Esophagus (tissue), 2 donors: ENCODE measurements around the gene NTRK3. TPM values are rescaled to one million over a fixed set of nuclear protein-coding genes. Genes with fewer than 3 reads are reported as not detected.

Experiments used
- H3K27ac ChIP-seq, 2 donors: one replicate each; pipeline ENCODE4 v1.5.1; 2013; ENCODE audit warnings: low read depth in 2 of 2, mild to moderate bottlenecking in 2 of 2, inconsistent platforms in 1 of 2, low read length in 1 of 2, moderate library complexity in 1 of 2
- H3K27me3 ChIP-seq, 2 donors: one replicate each; pipeline ENCODE4 v1.6.1; 2013; ENCODE audit warnings: low read length in 2 of 2, control low read depth in 1 of 2, mild to moderate bottlenecking in 1 of 2; ENCODE audit not compliant: insufficient read depth in 2 of 2, control insufficient read depth in 1 of 2
- H3K36me3 ChIP-seq, 2 donors: one replicate each; pipeline ENCODE4 v1.6.1; 2013; ENCODE audit warnings: low read length in 1 of 2; ENCODE audit not compliant: control insufficient read depth in 2 of 2, insufficient read depth in 2 of 2
- H3K4me1 ChIP-seq, 2 donors: one replicate each; pipeline ENCODE4 v1.6.1; 2013; ENCODE audit warnings: low read length in 1 of 2; ENCODE audit not compliant: control insufficient read depth in 2 of 2, insufficient read depth in 2 of 2
- H3K4me3 ChIP-seq, 2 donors: one replicate each; pipeline ENCODE4 v1.5.1; 2013; ENCODE audit warnings: low read length in 2 of 2, mild to moderate bottlenecking in 2 of 2, low read depth in 1 of 2, moderate library complexity in 1 of 2
- H3K9me3 ChIP-seq, 2 donors: one replicate each; pipeline ENCODE4 v1.6.1; 2013; ENCODE audit warnings: mild to moderate bottlenecking in 2 of 2, low read depth in 1 of 2, low read length in 1 of 2, moderate library complexity in 1 of 2; ENCODE audit not compliant: control insufficient read depth in 2 of 2, insufficient read depth in 1 of 2
- WGBS, 2 donors: extraction: QIAGEN DNeasy Blood & Tissue Kit; methylation state at CpG; one replicate each; pipeline ENCODE4 v1.1.7; 2013; 5-methylcytosine and 5-hydroxymethylcytosine counted together
- polyA plus RNA-seq, 2 donors: library from polyadenylated mRNA; stranded (reverse); fragments of 200-250 nt; gene quantifications; one replicate each; pipeline ENCODE4 v1.2.3, GENCODE V29; 2013
- donor health status: healthy with polysubstance abuse.
- donor health status: Bipolar disorder and iron deficiency.

NTRK3 gene
- polyA plus RNA-seq, 2 donors: 0.61 to 0.77 TPM

GRCh38 chr15:88002706-88003105, 253.8 kb downstream of the NTRK3 start:
- H3K27me3 ChIP-seq: no peaks in the 10 kb centered on the region

DNA sequence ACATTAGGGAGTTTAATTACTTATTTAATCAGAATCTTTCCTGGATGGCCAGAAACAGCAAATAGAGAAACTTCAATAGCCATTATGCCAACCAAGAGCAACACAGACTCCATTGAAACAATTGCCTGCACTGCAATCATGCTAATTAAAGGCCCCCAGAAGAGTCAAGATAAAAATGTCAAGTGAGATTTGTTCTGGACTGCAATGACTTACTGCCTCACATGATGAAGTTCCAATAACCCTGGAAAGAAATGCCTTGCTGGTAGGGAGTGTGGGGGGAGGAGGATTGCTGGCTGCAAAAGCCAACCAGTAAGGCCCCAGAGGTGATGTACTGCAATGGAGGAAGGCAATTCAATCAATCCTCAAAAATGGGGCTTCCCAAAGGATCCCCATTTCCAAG, 257.9 kb downstream of the NTRK3 start:
- no peak overlapping the region for H3K4me3 ChIP-seq
- H3K9me3 ChIP-seq: no peaks in the 10 kb centered on the region
- H3K27me3 ChIP-seq: no peaks in the 10 kb centered on the region
- H3K4me1 ChIP-seq: no peaks in the 10 kb centered on the region
- no peak overlapping the region for H3K27ac ChIP-seq
- no peaks in the 10 kb centered on the region for H3K36me3 ChIP-seq

More at GRCh38 chr15:88002706-88003105, 253.8 kb downstream of the NTRK3 start:
- WGBS, 2 donors: 42 to 47% methylated on average over 4 of the region's 4 CpGs
- Histone ChIP-seq H3K4me3 (no peak overlapping the region), H3K36me3 (no peaks in the 10 kb centered on the region), H3K9me3 (no peaks in the 10 kb centered on the region), H3K4me1 (no peaks in the 10 kb centered on the region), H3K27ac (no peak overlapping the region)

DNA sequence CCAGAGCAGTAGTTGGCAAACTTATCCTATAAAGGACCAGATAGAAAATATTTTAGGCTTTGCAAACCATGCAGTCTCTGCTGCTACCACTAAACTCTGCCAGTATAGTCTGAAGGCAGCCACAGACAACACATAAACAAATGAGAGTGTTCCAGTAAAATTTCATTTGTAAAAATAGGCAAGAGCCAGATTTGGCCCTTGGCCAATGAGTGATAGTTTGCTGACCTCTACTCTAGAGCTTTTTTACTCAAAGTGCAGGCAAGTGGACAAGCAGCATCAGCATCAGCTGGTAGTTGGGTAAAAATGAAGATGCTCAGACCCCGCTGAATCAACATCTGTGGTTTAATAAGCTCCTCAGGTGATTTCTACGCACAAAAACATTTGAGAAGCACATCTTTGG, 269.8 kb downstream of the NTRK3 start:
- 83 to 85% methylated on average over 2 of the region's 2 CpGs for WGBS, 2 donors
- Histone ChIP-seq H3K4me1 (no peaks in the 10 kb centered on the region), H3K9me3 (peaks cover 0 to 2% of the 10 kb centered on the region in 2 donors), H3K36me3 (no peaks in the 10 kb centered on the region), H3K27me3 (no peaks in the 10 kb centered on the region), H3K4me3 (no peak overlapping the region), H3K27ac (no peak overlapping the region)

- H3K27me3 ChIP-seq: no peaks in the 10 kb centered on the region
- H3K36me3 ChIP-seq: no peaks in the 10 kb centered on the region
- no peaks in the 10 kb centered on the region for H3K4me1 ChIP-seq
- peaks cover 0 to 2% of the 10 kb centered on the region in 2 donors for H3K9me3 ChIP-seq
- H3K27ac ChIP-seq: no peak overlapping the region
- H3K4me3 ChIP-seq: no peak overlapping the region
- WGBS, 2 donors: 76 to 77% methylated on average over 7 of the region's 7 CpGs
Measured at GRCh38 chr15:87985451-87985850, 271.1 kb downstream of the NTRK3 start.

- no peak overlapping the region for H3K4me3 ChIP-seq
- WGBS, 2 donors: 46 to 63% methylated on average over 6 of the region's 6 CpGs
- H3K9me3 ChIP-seq: peaks cover 0 to 2% of the 10 kb centered on the region in 2 donors
- no peak overlapping the region for H3K27ac ChIP-seq
- no peaks in the 10 kb centered on the region for H3K4me1 ChIP-seq
- H3K36me3 ChIP-seq: no peaks in the 10 kb centered on the region
- no peaks in the 10 kb centered on the region for H3K27me3 ChIP-seq
Measured at GRCh38 chr15:87981969-87982368, 274.6 kb downstream of the NTRK3 start.

- WGBS, 2 donors: 85 to 88% methylated on average over 3 of the region's 3 CpGs
- H3K27ac ChIP-seq: no peak overlapping the region
- peaks cover 0 to 3% of the 10 kb centered on the region in 2 donors for H3K9me3 ChIP-seq
- H3K4me1 ChIP-seq: peaks cover 0 to 6% of the 10 kb centered on the region in 2 donors
- no peaks in the 10 kb centered on the region for H3K36me3 ChIP-seq
- H3K4me3 ChIP-seq: no peak overlapping the region
- H3K27me3 ChIP-seq: no peaks in the 10 kb centered on the region
Measured at GRCh38 chr15:87977907-87978306, 278.6 kb downstream of the NTRK3 start.

DNA sequence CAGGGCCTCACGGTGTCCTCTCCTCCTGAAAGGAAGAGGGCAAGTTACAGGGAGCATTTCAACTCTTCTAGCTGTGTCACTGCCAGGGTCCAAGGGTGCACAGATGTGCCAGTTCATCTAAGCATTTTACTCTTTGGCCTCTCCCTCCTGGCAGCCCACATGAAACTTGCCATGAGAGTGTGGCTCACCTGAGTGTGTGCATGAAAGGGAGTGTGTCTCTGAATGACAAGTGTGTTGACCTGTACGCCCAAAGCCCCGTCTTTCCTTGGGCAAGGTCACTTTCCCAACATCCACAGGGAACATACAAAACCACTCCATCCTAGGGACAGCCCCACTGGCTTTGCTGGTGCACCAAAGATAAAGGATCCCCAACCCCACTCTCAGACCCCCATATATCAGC, 280.0 kb downstream of the NTRK3 start:
- no peak overlapping the region for H3K27ac ChIP-seq
- H3K4me3 ChIP-seq: no peak overlapping the region
- H3K4me1 ChIP-seq: peaks cover 0 to 6% of the 10 kb centered on the region in 2 donors
- peaks cover 0 to 3% of the 10 kb centered on the region in 2 donors for H3K9me3 ChIP-seq
- H3K27me3 ChIP-seq: no peaks in the 10 kb centered on the region
- 75 to 88% methylated on average over 3 of the region's 3 CpGs for WGBS, 2 donors
- H3K36me3 ChIP-seq: no peaks in the 10 kb centered on the region

DNA sequence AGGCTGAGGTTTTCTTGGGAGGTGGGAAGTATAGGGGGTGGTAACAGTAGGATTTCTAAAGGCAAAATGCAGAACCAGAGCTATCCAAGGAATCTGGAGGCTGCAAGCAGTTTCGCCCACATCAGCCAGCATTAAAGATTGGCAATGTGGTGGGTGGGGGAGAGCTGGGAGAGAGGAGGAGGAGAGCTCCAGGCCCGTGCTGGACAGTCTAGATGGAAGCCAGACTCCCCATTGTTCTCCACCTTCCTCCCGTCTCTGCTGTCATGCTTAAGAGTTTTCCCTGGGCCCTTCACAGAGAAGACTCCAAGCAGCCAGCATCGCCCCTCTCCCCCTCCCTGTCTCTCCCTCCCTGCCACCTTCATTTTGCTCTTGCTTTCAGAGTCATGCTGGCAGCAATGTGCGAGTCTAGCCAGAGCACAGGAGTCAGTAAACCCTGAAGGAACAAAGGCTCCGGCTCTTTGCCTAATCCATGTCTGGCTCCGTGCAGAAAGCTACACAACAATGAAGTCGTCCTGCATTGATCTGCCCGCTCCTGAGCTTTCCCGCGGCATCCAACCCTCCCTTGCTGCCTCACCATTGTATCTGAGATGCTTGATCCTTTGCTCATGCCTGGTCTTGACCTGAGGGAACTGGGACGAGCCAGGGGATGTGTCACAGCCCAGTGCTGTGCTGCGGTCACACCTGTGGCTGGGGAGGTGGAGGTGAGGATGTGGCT, 282.9 kb downstream of the NTRK3 start:
- Histone ChIP-seq H3K9me3 (peaks cover 0 to 3% of the 10 kb centered on the region in 2 donors), H3K4me1 (peaks cover 0 to 6% of the 10 kb centered on the region in 2 donors), H3K4me3 (no peak overlapping the region), H3K36me3 (no peaks in the 10 kb centered on the region), H3K27ac (no peak overlapping the region), H3K27me3 (no peaks in the 10 kb centered on the region)
- 46 to 48% methylated on average over 13 of the region's 13 CpGs for WGBS, 2 donors

- Histone ChIP-seq H3K27ac (no peak overlapping the region), H3K4me1 (peaks cover 0 to 4% of the 10 kb centered on the region in 2 donors), H3K9me3 (no peaks in the 10 kb centered on the region), H3K4me3 (no peak overlapping the region), H3K36me3 (no peaks in the 10 kb centered on the region), H3K27me3 (no peaks in the 10 kb centered on the region)
- WGBS, 2 donors: 69 to 72% methylated on average over 3 of the region's 3 CpGs
Measured at GRCh38 chr15:87971076-87971475, 285.5 kb downstream of the NTRK3 start.

DNA sequence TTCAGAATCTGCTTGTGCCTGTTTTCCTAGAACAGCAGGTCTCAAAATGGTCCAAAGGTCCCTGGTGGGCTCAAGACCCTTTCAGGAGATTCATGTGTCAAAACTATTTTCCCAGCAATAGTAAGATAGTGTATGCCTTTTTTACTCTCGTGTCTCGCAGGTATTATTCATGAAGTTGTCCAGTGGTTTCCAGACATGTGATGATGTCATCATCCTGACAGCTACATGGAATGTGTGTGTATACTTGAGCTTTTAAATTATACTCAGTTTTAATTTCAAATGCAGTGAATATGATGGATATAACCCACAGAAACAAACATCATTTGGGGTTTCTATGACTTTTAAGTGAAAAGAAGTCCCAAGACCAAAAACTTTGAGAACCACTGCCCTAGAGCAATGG, 288.6 kb downstream of the NTRK3 start:
- H3K27ac ChIP-seq: no peak overlapping the region
- H3K4me1 ChIP-seq: no peaks in the 10 kb centered on the region
- no peak overlapping the region for H3K4me3 ChIP-seq
- 82 to 85% methylated on average over 2 of the region's 2 CpGs for WGBS, 2 donors
- H3K9me3 ChIP-seq: no peaks in the 10 kb centered on the region
- H3K36me3 ChIP-seq: no peaks in the 10 kb centered on the region
- H3K27me3 ChIP-seq: no peaks in the 10 kb centered on the region
